ENCODE results near the gene PHC1.

- TF ChIP-seq CTCF (optimal IDR thresholded peaks at IDR 0.05 in 1 of 3, IDR thresholded peaks at IDR 0.05 in 1 of 3, conservative IDR thresholded peaks at IDR 0.05 in 1 of 3; ENCODE audit: extremely low read depth in 1 of 3, insufficient read depth in 2 of 3, low read length in 3 of 3), result no peak
- TF ChIP-seq EZH2 (IDR thresholded peaks at IDR 0.05; ENCODE audit: low read length), result no peak
Observed at GRCh38 chr12:8946733-8947132, 32.4 kb downstream of the PHC1 start.

Measured in keratinocyte (primary cell).